K562 treated with DMSO at 1 percent for 12 hours (cell line): ENCODE measurements around the gene PRORP. TPM values are rescaled to one million over a fixed set of nuclear protein-coding genes. Genes with fewer than 3 reads are reported as not detected.

ENCODE experiments used
- total RNA-seq: library from RNA; unstranded; fragments of 300-600 nt; gene quantifications from 2 replicates; pipeline ENCODE4 v1.2.3, GENCODE V29; 2022; ENCODE audit not compliant: insufficient read depth

The PRORP gene
- 9.5 and 15.9 TPM in 2 replicates for total RNA-seq

DNA sequence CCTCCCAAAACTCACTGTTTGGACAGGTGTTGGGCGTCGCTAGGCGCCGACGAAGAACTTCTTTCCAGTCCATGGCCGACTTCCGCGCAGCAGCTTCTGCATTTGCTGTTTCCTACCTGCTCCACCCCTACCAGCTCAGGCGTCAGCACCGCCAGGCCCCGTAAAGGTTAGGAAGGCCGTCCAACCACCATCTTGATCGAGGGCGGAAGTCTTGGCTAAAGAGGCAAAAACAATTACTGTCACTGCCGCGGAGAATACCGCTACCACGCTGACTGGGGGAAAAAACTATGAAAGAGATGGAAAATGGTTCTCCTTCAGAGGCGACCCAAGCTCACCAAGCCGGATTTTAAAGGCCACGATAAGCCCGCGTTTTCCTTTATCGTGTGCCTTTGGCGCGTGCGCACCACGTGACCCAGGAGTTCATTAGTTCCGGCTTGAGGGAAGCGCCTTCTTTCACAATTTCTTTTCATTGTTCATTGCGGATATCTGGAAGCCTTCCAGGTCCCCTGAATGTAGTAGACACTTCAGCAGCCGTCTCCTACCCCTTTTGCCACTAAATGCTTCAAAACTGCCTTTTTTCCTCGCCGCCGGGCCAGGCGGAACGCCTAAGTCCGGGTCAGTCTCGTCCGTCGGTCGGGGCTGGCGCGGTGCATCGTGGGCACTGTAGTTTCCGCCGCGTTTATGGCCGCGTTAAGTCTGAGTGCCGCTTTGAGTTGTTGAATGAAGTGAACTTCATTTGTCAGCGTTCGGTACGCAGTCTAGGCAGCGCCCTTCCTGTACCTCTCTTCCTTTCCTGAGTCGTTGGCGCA is at the start of gene PRORP, which contains the start of gene PPP2R3C:
TSS of gene PRORP (plus strand) at position 666 of the 809 bp plus-strand sequence. CDS start 694 bp downstream, outside the sequence.
TSS of gene PPP2R3C (minus strand) at position 104 of the 809 bp plus-strand sequence. CDS start at position 73, 31 bp downstream.

Other genes starting within 250 kb of the PRORP start
- gene BAZ1A, start 247.2 kb upstream of the PRORP start, total RNA-seq: 7.7 and 23.1 TPM in 2 replicates
- gene SRP54, start 139.6 kb upstream of the PRORP start, total RNA-seq: 26.0 and 59.2 TPM in 2 replicates
- 39.6 and 46.9 TPM in 2 replicates for gene FAM177A1, start 76.3 kb upstream of the PRORP start, total RNA-seq
- 12.8 and 29.5 TPM in 2 replicates for gene PPP2R3C, start 562 bp upstream of the PRORP start, total RNA-seq
- gene PSMA6, start 169.8 kb downstream of the PRORP start, total RNA-seq: 181 and 192 TPM in 2 replicates